ENCODE results near the gene MAPK11. TPM values are rescaled to one million over a fixed set of nuclear protein-coding genes. Genes with fewer than 3 reads are reported as not detected.

MAPK11 gene
- total and polyA plus RNA-seq, 9 of the 15 experiments (the other 6 are each of a cell fraction or from before 2014, with no cell fraction given), result 0.06 to 14.6 (median 5.3) TPM

DNA sequence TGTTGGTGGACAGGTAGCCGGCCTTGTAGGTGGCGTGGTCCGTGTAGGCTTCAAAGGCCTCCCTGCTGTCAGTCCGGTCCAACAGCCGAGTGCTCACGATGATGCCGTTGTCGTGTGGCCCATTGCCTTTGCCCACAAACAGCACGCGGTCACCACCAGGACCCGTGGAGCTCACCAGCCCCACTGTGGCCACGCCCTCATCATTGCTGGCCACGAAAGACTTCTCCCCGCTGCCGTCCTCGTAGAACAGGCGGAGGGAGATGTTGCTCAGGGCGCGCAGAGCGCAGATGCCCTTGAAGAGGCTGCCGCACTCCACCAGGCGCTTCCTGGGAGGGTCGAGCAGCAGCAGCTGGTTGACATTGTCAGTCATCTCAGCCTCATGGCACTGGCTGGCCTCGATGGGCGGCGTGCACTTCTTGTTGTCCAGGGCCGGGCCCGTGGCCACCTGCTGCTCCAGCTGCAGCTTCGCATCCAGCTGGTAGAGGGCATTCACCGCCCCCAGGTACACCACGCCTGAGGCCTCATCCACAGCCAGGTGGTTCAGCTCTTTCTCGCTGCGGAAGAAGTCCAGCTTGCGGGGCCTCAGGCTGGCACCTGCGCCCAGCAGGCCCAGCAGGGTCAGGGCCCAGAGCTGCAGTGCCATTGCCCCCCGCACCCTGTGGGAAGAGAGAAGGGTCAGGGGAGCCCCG lies 19.9 kb upstream of the MAPK11 start:
- intact Hi-C loops (cut with micrococcal nuclease), result no loop called here
- CTCF ChIA-PET (ENCODE audit: low intra/inter-chr PET ratio), result no interaction called here
- no peak overlapping the region for H2AFZ ChIP-seq (ENCODE audit: low read depth, low read length)
- DNase-seq (ENCODE audit: extremely low read depth in 1 of 4, low spot score in 3 of 4), result no peak
- POLR2A ChIA-PET, result no interaction called here
- H3K36me3 ChIP-seq (ENCODE audit: control insufficient read depth, insufficient read depth, low read length), result peaks cover 26% of the 10 kb centered on the region; the same call in 1 of the 3 replicates
- no peaks in the 10 kb centered on the region for H4K20me1 ChIP-seq (replicated peaks; ENCODE audit: control insufficient read depth, insufficient read depth, low read length)
- no peaks in the 10 kb centered on the region for H3K9me1 ChIP-seq (ENCODE audit: control insufficient read depth, insufficient read depth, low read length)
- BruUV-seq (replicated peaks), result no TSS peak
- TF ChIP-seq SNAPC5 (CRISPR knock-in tag; IDR thresholded peaks at IDR 0.05) (no peak), MCM2 (IDR thresholded peaks at IDR 0.05; ENCODE audit: low read depth) (no peak)
- H3K4me2 ChIP-seq (ENCODE audit: insufficient read depth, low read length), result no peak overlapping the region
- FAIRE-seq, result no peak
- no peaks in the 10 kb centered on the region for H3K9me3 ChIP-seq (replicated peaks; ENCODE audit: control insufficient read depth, insufficient read depth, low read depth, low read length)
- no peak overlapping the region for H3K4me3 ChIP-seq
- H3K79me2 ChIP-seq (ENCODE audit: control insufficient read depth, insufficient read depth, low read length), result no peaks in the 10 kb centered on the region; the same call in 1 of the 3 replicates
- WGBS (ENCODE audit: insufficient coverage, low coverage, missing lambda C conversion rate), result 92% methylated on average over 17 of the region's 37 CpGs
- no peaks in the 10 kb centered on the region for H3K27me3 ChIP-seq (ENCODE audit: control insufficient read depth in 2 of 2, insufficient read depth in 2 of 2, low read length in 2 of 2)
- in situ Hi-C loops (cut with MboI), result no loop called here
- H3K4me1 ChIP-seq (replicated peaks in 1 of 2; ENCODE audit: control insufficient read depth in 2 of 2, insufficient read depth in 2 of 2, low read length in 2 of 2), result peaks cover 0 to 37% of the 10 kb centered on the region in 2 experiments; a peak in 2 of 5 replicates
- no peak overlapping the region for H3K27ac ChIP-seq (ENCODE audit: extremely low read depth, low read depth, low read length)
- H3K9ac ChIP-seq (ENCODE audit: insufficient read depth in 1 of 2, low read depth in 2 of 2, low read length in 2 of 2), result no peak overlapping the region
- no peak for ATAC-seq

- H3K9me1 ChIP-seq (ENCODE audit: control insufficient read depth, insufficient read depth, low read length), result no peaks in the 10 kb centered on the region
- peaks cover 0 to 33% of the 10 kb centered on the region in 2 experiments; a peak in 2 of 5 replicates for H3K4me1 ChIP-seq (replicated peaks in 1 of 2; ENCODE audit: control insufficient read depth in 2 of 2, insufficient read depth in 2 of 2, low read length in 2 of 2)
- intact Hi-C loops (cut with micrococcal nuclease) (no loop called here), in situ Hi-C loops (cut with MboI) (no loop called here)
- no peak overlapping the region for H2AFZ ChIP-seq (ENCODE audit: low read depth, low read length)
- TF ChIP-seq ZBTB17 (CRISPR knock-in tag; IDR thresholded peaks at IDR 0.05) (no peak), NR2C2 (CRISPR knock-in tag; IDR thresholded peaks at IDR 0.05) (no peak), NR2C2 (tag; IDR thresholded peaks at IDR 0.05) (no peak), JUNB (CRISPR knock-in tag; conservative IDR thresholded peaks at IDR 0.05) (no peak), ZNF324 (CRISPR knock-in tag; IDR thresholded peaks at IDR 0.05) (no peak), ZNF740 (CRISPR knock-in tag; IDR thresholded peaks at IDR 0.05) (no peak), ZNF740 (tag; IDR thresholded peaks at IDR 0.05) (no peak), ZNF133 (CRISPR knock-in tag; IDR thresholded peaks at IDR 0.05) (no peak)
- no peak overlapping the region for H3K4me2 ChIP-seq (ENCODE audit: insufficient read depth, low read length)
- ATAC-seq, result no peak
- H3K27ac ChIP-seq (ENCODE audit: extremely low read depth, low read depth, low read length), result no peak overlapping the region
- 95% methylated on average over 22 of the region's 57 CpGs for WGBS (ENCODE audit: insufficient coverage, low coverage, missing lambda C conversion rate)
- H3K27me3 ChIP-seq (ENCODE audit: control insufficient read depth in 2 of 2, insufficient read depth in 2 of 2, low read length in 2 of 2), result no peaks in the 10 kb centered on the region
- H3K9me3 ChIP-seq (replicated peaks; ENCODE audit: control insufficient read depth, insufficient read depth, low read depth, low read length), result no peaks in the 10 kb centered on the region
- H4K20me1 ChIP-seq (replicated peaks; ENCODE audit: control insufficient read depth, insufficient read depth, low read length), result no peaks in the 10 kb centered on the region
- CTCF ChIA-PET (ENCODE audit: low intra/inter-chr PET ratio), result no interaction called here
- H3K79me2 ChIP-seq (ENCODE audit: control insufficient read depth, insufficient read depth, low read length), result no peaks in the 10 kb centered on the region; the same call in 1 of the 3 replicates
- no peak for DNase-seq (ENCODE audit: extremely low read depth in 1 of 4, low spot score in 3 of 4)
- no peak overlapping the region for H3K9ac ChIP-seq (ENCODE audit: insufficient read depth in 1 of 2, low read depth in 2 of 2, low read length in 2 of 2)
- no peak for FAIRE-seq
- POLR2A ChIA-PET, result no interaction called here
- no TSS peak for BruUV-seq (replicated peaks)
- no peak overlapping the region for H3K4me3 ChIP-seq
- H3K36me3 ChIP-seq (ENCODE audit: control insufficient read depth, insufficient read depth, low read length), result peaks cover 26% of the 10 kb centered on the region; the same call in 1 of the 3 replicates
Measured at GRCh38 chr22:50289151-50289941, 19.2 kb upstream of the MAPK11 start.

All from K562 (cell line).